Mesangial cell (primary cell): ENCODE data around the gene RAPGEFL1. TPM values are rescaled to one million over a fixed set of nuclear protein-coding genes. Genes with fewer than 3 reads are reported as not detected.

Experiments
- total RNA-seq: library from RNA; depleted of rRNA; stranded (reverse); fragments of >200 nt; gene quantifications from 2 replicates; pipeline ENCODE4 v1.2.3, GENCODE V29; 2015

Gene RAPGEFL1, protein sequence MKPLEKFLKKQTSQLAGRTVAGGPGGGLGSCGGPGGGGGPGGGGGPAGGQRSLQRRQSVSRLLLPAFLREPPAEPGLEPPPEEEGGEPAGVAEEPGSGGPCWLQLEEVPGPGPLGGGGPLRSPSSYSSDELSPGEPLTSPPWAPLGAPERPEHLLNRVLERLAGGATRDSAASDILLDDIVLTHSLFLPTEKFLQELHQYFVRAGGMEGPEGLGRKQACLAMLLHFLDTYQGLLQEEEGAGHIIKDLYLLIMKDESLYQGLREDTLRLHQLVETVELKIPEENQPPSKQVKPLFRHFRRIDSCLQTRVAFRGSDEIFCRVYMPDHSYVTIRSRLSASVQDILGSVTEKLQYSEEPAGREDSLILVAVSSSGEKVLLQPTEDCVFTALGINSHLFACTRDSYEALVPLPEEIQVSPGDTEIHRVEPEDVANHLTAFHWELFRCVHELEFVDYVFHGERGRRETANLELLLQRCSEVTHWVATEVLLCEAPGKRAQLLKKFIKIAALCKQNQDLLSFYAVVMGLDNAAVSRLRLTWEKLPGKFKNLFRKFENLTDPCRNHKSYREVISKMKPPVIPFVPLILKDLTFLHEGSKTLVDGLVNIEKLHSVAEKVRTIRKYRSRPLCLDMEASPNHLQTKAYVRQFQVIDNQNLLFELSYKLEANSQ
- 1.8 and 3.4 TPM in 2 replicates for total RNA-seq

DNA sequence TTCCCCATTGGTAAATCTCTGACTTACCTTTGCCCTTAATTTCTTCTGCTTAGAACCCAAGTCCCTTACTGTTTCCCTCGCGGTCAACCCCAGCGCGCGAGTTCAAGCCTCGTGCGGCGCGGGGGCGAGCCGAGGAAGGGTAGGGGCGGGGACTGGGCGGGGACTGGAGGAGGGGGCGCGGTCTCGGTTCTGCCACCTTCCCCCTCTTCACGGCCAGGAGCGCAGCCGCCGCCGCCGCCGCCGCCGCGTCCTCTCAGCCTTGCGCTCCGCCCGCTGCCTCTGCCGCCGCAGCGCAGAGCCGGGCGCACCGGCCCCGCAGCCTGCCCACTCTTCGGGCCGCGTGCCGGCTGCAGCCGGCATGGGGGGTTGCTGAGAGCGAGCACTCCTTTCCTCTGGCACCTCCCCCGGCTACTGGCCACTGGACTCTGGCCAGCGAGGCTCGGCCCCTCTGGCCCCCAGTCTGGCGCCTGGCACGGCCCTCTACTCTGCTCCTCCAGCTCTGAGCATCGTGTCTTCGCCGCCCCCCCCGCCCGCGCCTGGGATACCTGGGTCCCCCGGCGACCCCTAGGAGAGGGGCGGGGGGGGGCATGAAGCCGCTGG is at the start of gene RAPGEFL1:
RAPGEFL1 (plus strand) TSS at position 196 of the 600 bp plus-strand sequence; CDS start at position 588, 392 bp downstream.

DNA sequence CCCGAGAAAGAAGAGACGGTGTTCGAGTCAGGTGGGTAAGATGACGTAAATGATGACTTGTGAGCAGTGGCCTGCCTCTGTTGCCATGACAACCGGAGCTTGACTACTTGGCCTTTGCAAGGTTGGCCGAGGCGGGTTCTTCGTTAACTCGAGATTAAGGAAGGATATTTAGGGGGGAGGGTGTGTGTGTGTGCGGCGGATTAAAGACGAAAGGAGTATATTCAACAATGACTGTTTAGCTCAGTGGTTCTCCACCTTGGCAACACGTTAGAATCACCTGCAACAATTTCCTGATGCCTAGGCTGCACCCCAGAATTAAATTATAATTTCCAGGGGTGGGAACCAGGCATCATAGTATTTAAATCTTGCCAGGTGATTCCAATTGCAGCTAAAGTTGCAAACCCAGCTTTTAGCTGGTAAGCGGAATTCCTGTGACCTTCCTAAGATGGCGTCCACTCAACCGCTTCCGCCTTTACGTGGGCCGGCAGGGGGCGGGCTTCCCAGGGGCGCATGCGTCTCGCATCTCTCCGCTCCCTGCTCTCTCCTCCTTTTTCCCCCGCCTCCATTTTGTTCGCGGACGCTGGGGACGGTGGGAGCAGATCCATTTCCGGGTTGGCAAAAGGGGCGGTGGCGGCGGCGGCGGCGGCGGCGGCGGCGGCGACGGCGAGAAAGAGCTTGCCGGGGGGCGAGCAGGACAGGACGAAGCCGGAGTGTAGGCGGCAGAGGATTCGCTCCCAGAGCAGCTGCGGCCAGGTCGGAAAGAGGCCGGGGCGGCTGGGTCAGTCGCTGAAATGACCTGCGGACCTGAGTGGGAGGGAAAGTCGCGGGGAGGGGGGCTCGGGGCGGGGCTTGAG is 41.7 kb downstream of the RAPGEFL1 start, which contains the start of gene WIPF2:
WIPF2 (plus strand) TSS at position 565 of the 854 bp plus-strand sequence. CDS start 37,156 bp downstream, outside the sequence.

Other genes with a start within 250 kb of the RAPGEFL1 start
- gene ORMDL3, start 249.9 kb upstream of the RAPGEFL1 start, total RNA-seq, result 34.9 and 39.0 TPM in 2 replicates
- gene LRRC3C, start 249.7 kb upstream of the RAPGEFL1 start, total RNA-seq, result 0.13 TPM in 1 of 2 replicates, not detected in the other
- gene GSDMA, start 214.5 kb upstream of the RAPGEFL1 start, total RNA-seq, result not detected in 2 replicates
- gene PSMD3, start 196.7 kb upstream of the RAPGEFL1 start, total RNA-seq, result 120 and 196 TPM in 2 replicates
- gene CSF3, start 162.0 kb upstream of the RAPGEFL1 start, total RNA-seq, result not detected in 2 replicates
- gene MED24, start 123.1 kb upstream of the RAPGEFL1 start, total RNA-seq, result 93.0 and 95.7 TPM in 2 replicates
- 9.5 and 27.9 TPM in 2 replicates for gene THRA, start 114.5 kb upstream of the RAPGEFL1 start, total RNA-seq
- gene NR1D1, start 76.9 kb upstream of the RAPGEFL1 start, total RNA-seq, result 2.1 and 4.6 TPM in 2 replicates
- gene MSL1, start 55.5 kb upstream of the RAPGEFL1 start, total RNA-seq, result 32.4 and 34.4 TPM in 2 replicates
- 24.2 and 26.6 TPM in 2 replicates for gene CASC3, start 36.9 kb upstream of the RAPGEFL1 start, total RNA-seq
- 11.2 and 12.7 TPM in 2 replicates for gene WIPF2, start 41.8 kb downstream of the RAPGEFL1 start, total RNA-seq
- gene CDC6, start 110.4 kb downstream of the RAPGEFL1 start, total RNA-seq, result 2.5 and 26.9 TPM in 2 replicates
- gene RARA, start 131.7 kb downstream of the RAPGEFL1 start, total RNA-seq, result 26.7 and 68.7 TPM in 2 replicates
- 0.49 and 5.2 TPM in 2 replicates for gene GJD3, start 187.3 kb downstream of the RAPGEFL1 start, total RNA-seq
- 5.5 and 143 TPM in 2 replicates for gene TOP2A, start 240.4 kb downstream of the RAPGEFL1 start, total RNA-seq